GM23248 (cell line): ENCODE results near the gene TTLL13. TPM values are rescaled to one million over a fixed set of nuclear protein-coding genes. Genes with fewer than 3 reads are reported as not detected.

Source experiments
- DNase-seq: peaks from one replicate; pipeline ENCODE4 v3.0.0-alpha.2; 2015
- H2AFZ ChIP-seq: fragments of 200-600 bp; sonication (generic); 2 replicates; pipeline ENCODE4 v1.6.1; 2016; ENCODE audit warnings: antibody characterized with exemption
- H3F3A ChIP-seq: fragments of 200-600 bp; sonication (generic); 2 replicates; pipeline ENCODE4 v1.6.1; 2016; ENCODE audit warnings: mild to moderate bottlenecking, antibody characterized with exemption, mixed run types; ENCODE audit not compliant: insufficient read depth
- H3K27ac ChIP-seq: fragments of 200-600 bp; sonication (generic); 2 replicates; pipeline ENCODE4 v1.5.1; 2016; ENCODE audit warnings: mild to moderate bottlenecking
- H3K27me3 ChIP-seq: fragments of 200-600 bp; sonication (generic); replicated peaks from 2 replicates; pipeline ENCODE4 v1.6.1; 2016; ENCODE audit warnings: mild to moderate bottlenecking; ENCODE audit not compliant: insufficient read depth
- H3K36me3 ChIP-seq: fragments of 200-600 bp; sonication (generic); 2 replicates; pipeline ENCODE4 v1.6.1; 2016; ENCODE audit warnings: low read depth, mild to moderate bottlenecking
- H3K4me1 ChIP-seq: fragments of 200-600 bp; sonication (generic); 2 replicates; pipeline ENCODE4 v1.6.1; 2016; ENCODE audit warnings: mild to moderate bottlenecking; ENCODE audit not compliant: insufficient read depth
- H3K4me2 ChIP-seq: fragments of 200-600 bp; sonication (generic); one replicate; pipeline ENCODE4 v1.6.1; 2016; ENCODE audit warnings: mild to moderate bottlenecking; ENCODE audit not compliant: unreplicated experiment
- H3K4me3 ChIP-seq: fragments of 200-600 bp; sonication (generic); 2 replicates; pipeline ENCODE4 v1.5.1; 2016; ENCODE audit warnings: mild to moderate bottlenecking
- H3K79me2 ChIP-seq: fragments of 200-600 bp; sonication (generic); 2 replicates; pipeline ENCODE4 v1.6.1; 2016; ENCODE audit warnings: mild to moderate bottlenecking; ENCODE audit not compliant: insufficient read depth
- H3K9ac ChIP-seq: fragments of 200-600 bp; sonication (generic); 2 replicates; pipeline ENCODE4 v1.6.1; 2016; ENCODE audit warnings: mild to moderate bottlenecking
- H3K9me2 ChIP-seq: fragments of 200-600 bp; sonication (generic); 2 replicates; pipeline ENCODE4 v1.6.1; 2016; ENCODE audit warnings: mixed run types, mild to moderate bottlenecking, moderate library complexity; ENCODE audit not compliant: insufficient read depth
- H3K9me3 ChIP-seq: fragments of 200-600 bp; sonication (generic); one replicate; pipeline ENCODE4 v1.6.1; 2017; ENCODE audit warnings: low read depth
- H4K20me1 ChIP-seq: fragments of 200-600 bp; sonication (generic); 2 replicates; pipeline ENCODE4 v1.6.0; 2016; ENCODE audit not compliant: insufficient read depth
- EZH2 ChIP-seq: fragments of 200-600 bp; sonication (generic); IDR thresholded peaks from 2 replicates; pipeline ENCODE4 v1.6.1; 2018; ENCODE audit warnings: antibody characterized with exemption, mild to moderate bottlenecking; ENCODE audit not compliant: insufficient read depth, poor library complexity, severe bottlenecking
- EZH2phosphoT487 ChIP-seq: fragments of 200-600 bp; sonication (generic); IDR thresholded peaks from 2 replicates; pipeline ENCODE4 v1.6.1; 2018; ENCODE audit warnings: antibody characterized with exemption, moderate library complexity, mild to moderate bottlenecking, low read depth; ENCODE audit not compliant: insufficient read depth
- WGBS, 2 experiments: methylation state at CpG; one replicate each; pipeline ENCODE4 v1.1.6; 2015 to 2017; ENCODE audit warnings: low lambda C conversion rate in 2 of 2, low coverage in 1 of 2; ENCODE audit errors: missing lambda C conversion rate in 2 of 2; 5-methylcytosine and 5-hydroxymethylcytosine counted together
- in situ Hi-C: fragments of 300-500 bp; cut with MboI; formaldehyde crosslinking; loops from 2 replicates; pipeline ENCODE4 v1.15.0; 2020
- polyA plus RNA-seq: library from polyadenylated mRNA; unstranded; fragments of >200 nt; fragmentation: Nextera tagmentation; extraction: Ambion mirVana; gene quantifications from 2 replicates; pipeline ENCODE4 v1.2.1, GENCODE V29; 2016
- total RNA-seq: library from RNA; depleted of rRNA; stranded (reverse); fragments of >200 nt; shearing (Covaris generic); gene quantifications from 2 replicates; pipeline ENCODE4 v1.2.3, GENCODE V29; 2014

Gene TTLL13
- total and polyA plus RNA-seq, 2 experiments from 2014 or later = not detected

- no peak overlapping the region for H3K4me3 ChIP-seq
- in situ Hi-C loops = no loop called here
- H2AFZ ChIP-seq = no peak overlapping the region
- H3K27ac ChIP-seq = no peak overlapping the region
- no peaks in the 10 kb centered on the region for H4K20me1 ChIP-seq
- H3K9me2 ChIP-seq = no peaks in the 10 kb centered on the region
- 88% methylated on average over 10 of the region's 10 CpGs for WGBS, 2 experiments
- no peaks in the 10 kb centered on the region for H3K36me3 ChIP-seq
- no peak overlapping the region for H3K4me2 ChIP-seq
- peaks cover 4% of the 10 kb centered on the region; the same call in 1 of the 2 replicates for H3F3A ChIP-seq
- H3K9me3 ChIP-seq = no peaks in the 10 kb centered on the region
- no peaks in the 10 kb centered on the region for H3K4me1 ChIP-seq
- H3K79me2 ChIP-seq = no peaks in the 10 kb centered on the region
- TF ChIP-seq EZH2 = no peak
- TF ChIP-seq EZH2phosphoT487 = no peak
- no peak overlapping the region for H3K9ac ChIP-seq
- no peaks in the 10 kb centered on the region for H3K27me3 ChIP-seq
- no peak for DNase-seq
Measured at GRCh38 chr15:90205050-90205848, 44.1 kb upstream of the TTLL13 start.

DNA sequence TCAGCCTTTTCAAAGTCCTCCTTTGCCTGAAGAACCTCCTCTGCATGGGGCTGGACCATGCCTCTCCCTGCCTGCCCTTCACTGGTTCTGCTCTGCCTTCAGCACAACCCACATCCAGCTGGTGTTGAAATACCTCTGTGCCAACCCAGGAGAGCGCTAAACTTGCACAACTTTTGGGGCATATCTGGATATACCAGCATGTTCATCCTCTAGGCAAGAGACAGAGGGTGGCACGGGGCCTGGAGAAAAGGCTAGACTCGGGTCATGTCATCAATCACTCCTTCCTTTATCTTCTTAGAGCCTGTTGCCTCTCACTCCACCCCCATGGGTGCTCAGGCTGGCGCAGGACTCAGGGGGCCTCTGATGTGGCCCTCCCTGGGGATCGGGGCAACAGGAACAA is 43.5 kb upstream of the TTLL13 start:
- WGBS, 2 experiments = 90 to 92% methylated on average over 5 of the region's 5 CpGs

GRCh38 chr15:90207252-90207651 is 42.1 kb upstream of the TTLL13 start:
- no peaks in the 10 kb centered on the region for H3K79me2 ChIP-seq
- TF ChIP-seq EZH2phosphoT487 = no peak
- TF ChIP-seq EZH2 = no peak
- H3K27me3 ChIP-seq = no peaks in the 10 kb centered on the region
- no peak overlapping the region for H3K9ac ChIP-seq
- H3K9me3 ChIP-seq = no peaks in the 10 kb centered on the region
- no peaks in the 10 kb centered on the region for H4K20me1 ChIP-seq
- no peaks in the 10 kb centered on the region for H3F3A ChIP-seq
- DNase-seq = no peak
- no peak overlapping the region for H2AFZ ChIP-seq
- in situ Hi-C loops = no loop called here
- WGBS, 2 experiments = 84 to 85% methylated on average over 6 of the region's 6 CpGs
- H3K9me2 ChIP-seq = no peaks in the 10 kb centered on the region
- no peak overlapping the region for H3K4me3 ChIP-seq
- no peak overlapping the region for H3K27ac ChIP-seq
- no peaks in the 10 kb centered on the region for H3K36me3 ChIP-seq
- no peak overlapping the region for H3K4me2 ChIP-seq
- H3K4me1 ChIP-seq = no peaks in the 10 kb centered on the region

More for the DNA sequence above, 43.5 kb upstream of the TTLL13 start:
- no peak overlapping the region for H2AFZ ChIP-seq
- no peaks in the 10 kb centered on the region for H3K27me3 ChIP-seq
- H4K20me1 ChIP-seq = no peaks in the 10 kb centered on the region
- H3K9ac ChIP-seq = no peak overlapping the region
- in situ Hi-C loops = no loop called here
- no peak overlapping the region for H3K27ac ChIP-seq
- no peaks in the 10 kb centered on the region for H3K9me2 ChIP-seq
- TF ChIP-seq EZH2 = no peak
- TF ChIP-seq EZH2phosphoT487 = no peak
- no peaks in the 10 kb centered on the region for H3K4me1 ChIP-seq
- no peaks in the 10 kb centered on the region for H3K79me2 ChIP-seq
- H3K4me3 ChIP-seq = no peak overlapping the region
- no peak for DNase-seq
- no peaks in the 10 kb centered on the region for H3K36me3 ChIP-seq
- H3F3A ChIP-seq = no peaks in the 10 kb centered on the region
- no peaks in the 10 kb centered on the region for H3K9me3 ChIP-seq
- no peak overlapping the region for H3K4me2 ChIP-seq

GRCh38 chr15:90208356-90208755 is 41.0 kb upstream of the TTLL13 start:
- Histone ChIP-seq H2AFZ (no peak overlapping the region), H3K9me3 (no peaks in the 10 kb centered on the region), H3K27ac (no peak overlapping the region), H3K27me3 (no peaks in the 10 kb centered on the region), H3F3A (no peaks in the 10 kb centered on the region), H4K20me1 (no peaks in the 10 kb centered on the region), H3K9ac (no peak overlapping the region), H3K4me1 (no peaks in the 10 kb centered on the region), H3K4me2 (no peak overlapping the region), H3K4me3 (no peak overlapping the region), H3K36me3 (no peaks in the 10 kb centered on the region), H3K9me2 (no peaks in the 10 kb centered on the region), H3K79me2 (no peaks in the 10 kb centered on the region)
- in situ Hi-C loops = no loop called here
- no peak for TF ChIP-seq EZH2phosphoT487
- no peak for TF ChIP-seq EZH2
- DNase-seq = no peak
- WGBS, 2 experiments = 88 to 90% methylated on average over 6 of the region's 6 CpGs

GRCh38 chr15:90209591-90209990 is 39.8 kb upstream of the TTLL13 start:
- no peak overlapping the region for H3K4me2 ChIP-seq
- DNase-seq = no peak
- TF ChIP-seq EZH2 (no peak), EZH2phosphoT487 (no peak)
- no peak overlapping the region for H3K4me3 ChIP-seq
- H3K27me3 ChIP-seq = no peaks in the 10 kb centered on the region
- WGBS, 2 experiments = 87 to 90% methylated on average over 9 of the region's 9 CpGs
- no peak overlapping the region for H3K27ac ChIP-seq
- H3K36me3 ChIP-seq = no peaks in the 10 kb centered on the region
- H3K9ac ChIP-seq = no peak overlapping the region
- H3K9me2 ChIP-seq = no peaks in the 10 kb centered on the region
- H3F3A ChIP-seq = no peaks in the 10 kb centered on the region
- no peaks in the 10 kb centered on the region for H3K9me3 ChIP-seq
- no peaks in the 10 kb centered on the region for H3K4me1 ChIP-seq
- in situ Hi-C loops = no loop called here
- no peak overlapping the region for H2AFZ ChIP-seq
- no peaks in the 10 kb centered on the region for H3K79me2 ChIP-seq
- no peaks in the 10 kb centered on the region for H4K20me1 ChIP-seq
